Coronary artery (tissue), 2 donors: Measurements from ENCODE around the gene FLT4.

Experiments
- DNase-seq: peaks from one replicate; pipeline ENCODE4 v3.0.0-alpha.2; 2017; ENCODE audit warnings: low spot score
- H3K27ac ChIP-seq, 2 donors: fragments of 200-600 bp; sonication (generic); one replicate each; pipeline ENCODE4 v1.5.1; 2016 to 2019
- H3K4me3 ChIP-seq: fragments of 200-600 bp; sonication (generic); 2 replicates; pipeline ENCODE4 v1.5.1; 2016; ENCODE audit warnings: mild to moderate bottlenecking, moderate library complexity
- CTCF ChIP-seq: fragments of 200-600 bp; sonication (generic); IDR thresholded peaks from one replicate; pipeline ENCODE4 v1.5.1; 2019; ENCODE audit warnings: antibody characterized with exemption

The FLT4 gene

GRCh38 chr5:180604271-180604670 lies 45.1 kb downstream of the FLT4 start:
- Histone ChIP-seq H3K27ac (no peak overlapping the region), H3K4me3 (no peak overlapping the region)
- TF ChIP-seq CTCF, result no peak
- DNase-seq, result no peak

DNA sequence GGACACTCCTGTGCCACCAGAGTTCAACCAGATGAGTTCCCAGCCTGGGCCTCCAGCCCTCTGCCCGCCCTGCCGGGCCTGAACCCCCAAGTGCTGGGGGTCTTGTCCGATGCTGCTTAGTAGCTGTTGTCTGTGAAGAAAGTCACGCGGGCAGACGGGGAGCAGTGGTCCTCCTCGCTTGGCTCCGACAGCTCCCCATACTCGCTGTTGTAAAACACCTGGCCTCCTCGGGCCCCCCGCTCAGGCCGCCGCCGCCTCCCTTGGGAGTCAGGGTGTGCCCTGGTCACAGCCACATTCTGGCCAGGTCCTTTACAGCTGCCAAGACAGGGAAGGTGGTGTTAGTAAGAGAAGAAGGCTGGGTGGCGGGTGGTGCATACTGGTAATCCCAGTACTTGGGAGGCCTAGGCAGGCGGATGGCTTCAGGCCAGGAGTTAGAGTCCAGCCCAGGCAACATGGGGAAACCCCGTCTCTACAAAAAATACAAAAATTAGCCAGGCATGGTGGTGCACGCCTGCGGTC lies 46.3 kb downstream of the FLT4 start:
- DNase-seq, result no peak
- no peak for TF ChIP-seq CTCF
- H3K4me3 ChIP-seq, result no peak overlapping the region
- no peak overlapping the region for H3K27ac ChIP-seq

DNA sequence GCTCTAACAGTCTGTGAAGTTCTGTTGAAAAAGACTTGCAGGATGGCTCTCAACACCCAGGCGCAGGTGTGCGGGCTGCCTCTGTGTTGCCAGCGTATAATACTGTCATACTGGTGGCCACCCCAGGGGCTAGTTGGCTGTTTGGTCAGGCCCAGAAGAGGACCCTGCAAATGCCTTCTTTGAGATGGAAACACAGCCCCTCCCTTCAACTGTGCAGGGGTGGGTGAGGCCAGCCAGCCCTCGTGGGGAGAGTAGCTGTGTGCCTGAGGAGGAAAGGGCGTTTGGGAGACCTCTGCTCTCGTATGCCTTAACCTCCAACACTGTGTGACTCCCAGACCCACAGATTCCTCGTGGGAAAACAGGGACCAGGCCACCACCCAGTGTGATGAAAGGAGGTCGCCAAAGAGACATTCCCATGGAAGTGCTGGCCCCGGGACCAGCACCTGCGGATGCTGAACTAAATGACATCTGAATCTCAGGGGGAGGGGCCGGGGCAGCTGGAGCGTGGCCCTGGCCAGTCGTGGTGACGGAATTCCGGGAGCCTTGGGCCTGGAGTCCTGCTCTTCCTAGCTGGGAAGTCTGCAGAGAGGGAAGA lies 46.8 kb downstream of the FLT4 start:
- TF ChIP-seq CTCF, result no peak
- no peak overlapping the region for H3K27ac ChIP-seq
- no peak overlapping the region for H3K4me3 ChIP-seq
- no peak for DNase-seq

- H3K4me3 ChIP-seq, result no peak overlapping the region
- DNase-seq, result peak; percentile 58
Observed at GRCh38 chr5:180601591-180602480, 47.6 kb downstream of the FLT4 start.

DNA sequence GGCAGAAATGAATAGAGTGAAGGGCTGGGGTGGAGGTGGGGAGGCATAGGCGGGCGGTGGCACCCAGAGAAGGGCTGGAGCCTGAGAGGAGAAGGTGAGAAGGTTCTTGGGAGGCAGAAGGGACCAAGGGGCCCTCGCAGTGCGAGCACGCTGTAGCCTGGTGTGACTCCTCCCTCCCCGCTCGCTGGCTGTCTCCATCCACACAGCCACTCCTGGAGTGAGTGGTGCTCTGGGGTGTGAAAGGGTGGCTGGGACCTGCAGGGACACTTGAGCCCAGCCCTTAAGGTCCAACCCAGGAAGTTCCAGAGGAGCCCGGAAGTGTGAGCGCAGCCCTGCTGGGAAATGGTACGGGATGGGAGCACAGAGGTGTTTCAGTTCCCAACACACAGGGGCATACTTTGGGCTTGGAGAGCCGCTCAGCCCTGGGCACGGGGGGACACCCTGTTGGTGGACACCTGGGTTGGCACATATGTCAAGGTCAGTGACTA lies 48.8 kb downstream of the FLT4 start:
- Histone ChIP-seq H3K4me3 (no peak overlapping the region), H3K27ac (no peak overlapping the region)
- no peak for TF ChIP-seq CTCF
- DNase-seq, result peak; percentile 53

More at GRCh38 chr5:180601591-180602480, 47.6 kb downstream of the FLT4 start:
- TF ChIP-seq CTCF, result no peak
- no peak overlapping the region for H3K27ac ChIP-seq

- no peak for DNase-seq
- no peak overlapping the region for H3K27ac ChIP-seq
Observed at GRCh38 chr5:180599981-180600553, 49.3 kb downstream of the FLT4 start.

More at GRCh38 chr5:180599981-180600553, 49.3 kb downstream of the FLT4 start:
- no peak overlapping the region for H3K4me3 ChIP-seq
- TF ChIP-seq CTCF, result no peak
